KOPT-K1 (cell line): ENCODE measurements around the gene MRPL55.

Source experiments
- H3K27ac ChIP-seq: fragments of 200-600 bp; sonication (generic); 2 replicates; pipeline ENCODE4 v1.5.1; 2016; ENCODE audit warnings: antibody characterized with exemption, mild to moderate bottlenecking, low read depth, low read length; ENCODE audit not compliant: poor library complexity, severe bottlenecking
- H3K36me3 ChIP-seq: fragments of 200-600 bp; sonication (generic); 2 replicates; pipeline ENCODE4 v1.5.1; 2017; ENCODE audit warnings: antibody characterized with exemption, mild to moderate bottlenecking, low read length, moderate library complexity; ENCODE audit not compliant: insufficient read depth
- H3K9me3 ChIP-seq: fragments of 200-600 bp; sonication (generic); 2 replicates; pipeline ENCODE4 v1.5.1; 2017; ENCODE audit warnings: antibody characterized with exemption, low read length, mild to moderate bottlenecking; ENCODE audit not compliant: insufficient read depth, poor library complexity, severe bottlenecking

Gene MRPL55

GRCh38 chr1:228109073-228109961 is at the start of gene MRPL55:
Gene MRPL55, minus strand, starts transcription at chr1:228109299. Its CDS starts 1,039 bp downstream, at chr1:228108260.
- peaks cover 23% of the 10 kb centered on the region for H3K36me3 ChIP-seq
- H3K27ac ChIP-seq, result peak within 1 kb of the TSS; percentile 69
- no peaks in the 10 kb centered on the region for H3K9me3 ChIP-seq

- Histone ChIP-seq H3K36me3 (no peaks in the 10 kb centered on the region), H3K27ac (no peak overlapping the region), H3K9me3 (no peaks in the 10 kb centered on the region)
Observed at GRCh38 chr1:228158151-228159007, 49.3 kb upstream of the MRPL55 start.

- Histone ChIP-seq H3K36me3 (no peaks in the 10 kb centered on the region), H3K27ac (no peak overlapping the region), H3K9me3 (no peaks in the 10 kb centered on the region)
Observed at GRCh38 chr1:228157729-228158126, 48.6 kb upstream of the MRPL55 start.

GRCh38 chr1:228156941-228157728 is 48.0 kb upstream of the MRPL55 start:
- no peaks in the 10 kb centered on the region for H3K9me3 ChIP-seq
- peak overlapping the region; percentile 19 for H3K27ac ChIP-seq
- 0 out of 2 replicates have a peak, but pooled peaks cover 3% of the 10 kb centered on the region for H3K36me3 ChIP-seq

GRCh38 chr1:228156515-228156881 is 47.4 kb upstream of the MRPL55 start:
- Histone ChIP-seq H3K9me3 (no peaks in the 10 kb centered on the region), H3K36me3 (peaks cover 9% of the 10 kb centered on the region; the same call in 1 of the 2 replicates), H3K27ac (peak overlapping the region; percentile 12)

- Histone ChIP-seq H3K9me3 (no peaks in the 10 kb centered on the region), H3K27ac (peak overlapping the region; percentile 12), H3K36me3 (peaks cover 10% of the 10 kb centered on the region; the same call in 1 of the 2 replicates)
Observed at GRCh38 chr1:228155596-228156514, 46.8 kb upstream of the MRPL55 start.

GRCh38 chr1:228154670-228155571 is 45.8 kb upstream of the MRPL55 start:
- H3K9me3 ChIP-seq, result no peaks in the 10 kb centered on the region
- peaks cover 17% of the 10 kb centered on the region for H3K36me3 ChIP-seq
- H3K27ac ChIP-seq, result no peak overlapping the region

- Histone ChIP-seq H3K36me3 (peaks cover 25% of the 10 kb centered on the region), H3K9me3 (no peaks in the 10 kb centered on the region), H3K27ac (no peak overlapping the region)
Observed at GRCh38 chr1:228154021-228154669, 45.0 kb upstream of the MRPL55 start.

- no peak overlapping the region for H3K27ac ChIP-seq
- peaks cover 38% of the 10 kb centered on the region for H3K36me3 ChIP-seq
- no peaks in the 10 kb centered on the region for H3K9me3 ChIP-seq
Observed at GRCh38 chr1:228152918-228153258, 43.8 kb upstream of the MRPL55 start.

- Histone ChIP-seq H3K9me3 (no peaks in the 10 kb centered on the region), H3K27ac (no peak overlapping the region), H3K36me3 (peaks cover 44% of the 10 kb centered on the region)
Observed at GRCh38 chr1:228152097-228152917, 43.2 kb upstream of the MRPL55 start.

- Histone ChIP-seq H3K36me3 (peaks cover 53% of the 10 kb centered on the region), H3K9me3 (no peaks in the 10 kb centered on the region), H3K27ac (no peak overlapping the region)
Observed at GRCh38 chr1:228151180-228151925, 42.3 kb upstream of the MRPL55 start.
